RWPE2 (cell line): ENCODE data around the gene IBA57.

Experiments used
- ATAC-seq: fragments of 200-7000 bp; cut with Tn5 transposase; 3 replicates; pipeline ENCODE4 v1.9.1; 2021; ENCODE audit warnings: low read depth
- DNase-seq: peaks from one replicate; pipeline ENCODE4 v3.0.0-alpha.2; 2020; ENCODE audit warnings: low spot score
- H3K27ac ChIP-seq: fragments of 450-650 bp; 2 replicates; pipeline ENCODE4 v1.5.1; 2017; ENCODE audit warnings: mild to moderate bottlenecking; ENCODE audit not compliant: poor library complexity, severe bottlenecking
- H3K27me3 ChIP-seq: fragments of 250-450 bp; sonication (Bioruptor Pico); 2 replicates; pipeline ENCODE4 v1.5.1; 2021; ENCODE audit warnings: mild to moderate bottlenecking, moderate library complexity; ENCODE audit not compliant: insufficient read depth, poor library complexity, severe bottlenecking
- H3K36me3 ChIP-seq: fragments of 250-450 bp; sonication (Bioruptor Pico); 2 replicates; pipeline ENCODE4 v1.5.1; 2020; ENCODE audit warnings: low read depth, mild to moderate bottlenecking, moderate library complexity
- H3K4me1 ChIP-seq: fragments of 250-450 bp; sonication (Bioruptor Pico); 2 replicates; pipeline ENCODE4 v1.5.1; 2021; ENCODE audit warnings: mild to moderate bottlenecking, moderate library complexity; ENCODE audit not compliant: insufficient read depth, poor library complexity, severe bottlenecking
- H3K4me3 ChIP-seq: fragments of 250-450 bp; sonication (Bioruptor Pico); 2 replicates; pipeline ENCODE4 v1.5.1; 2021; ENCODE audit warnings: mild to moderate bottlenecking, moderate library complexity; ENCODE audit not compliant: severe bottlenecking
- H3K9me3 ChIP-seq: fragments of 250-450 bp; sonication (Bioruptor Pico); 2 replicates; pipeline ENCODE4 v1.5.1; 2021; ENCODE audit warnings: mild to moderate bottlenecking, moderate library complexity; ENCODE audit not compliant: severe bottlenecking
- CTCF ChIP-seq: fragments of 450-650 bp; IDR thresholded peaks from one replicate; pipeline ENCODE4 v1.5.1; 2017; ENCODE audit warnings: mild to moderate bottlenecking, moderate library complexity; ENCODE audit not compliant: poor library complexity, severe bottlenecking

IBA57 gene

GRCh38 chr1:228174482-228175315 lies 9.1 kb downstream of the IBA57 start:
- no peak overlapping the region for H3K4me3 ChIP-seq
- no peaks in the 10 kb centered on the region for H3K36me3 ChIP-seq
- ATAC-seq (no peak), DNase-seq (no peak)
- H3K4me1 ChIP-seq = no peaks in the 10 kb centered on the region
- no peaks in the 10 kb centered on the region for H3K9me3 ChIP-seq
- no peak overlapping the region for H3K27ac ChIP-seq
- H3K27me3 ChIP-seq = no peaks in the 10 kb centered on the region
- TF ChIP-seq CTCF = no peak

- Histone ChIP-seq H3K4me3 (no peak overlapping the region), H3K36me3 (no peaks in the 10 kb centered on the region), H3K4me1 (no peaks in the 10 kb centered on the region), H3K27me3 (no peaks in the 10 kb centered on the region), H3K9me3 (no peaks in the 10 kb centered on the region), H3K27ac (no peak overlapping the region)
- DNase-seq (no peak), ATAC-seq (no peak)
- no peak for TF ChIP-seq CTCF
Observed at GRCh38 chr1:228175316-228176023, 9.9 kb downstream of the IBA57 start.

- H3K27me3 ChIP-seq = no peaks in the 10 kb centered on the region
- DNase-seq = no peak
- no peak overlapping the region for H3K27ac ChIP-seq
- no peak for TF ChIP-seq CTCF
- ATAC-seq = no peak
- H3K4me3 ChIP-seq = no peak overlapping the region
- H3K4me1 ChIP-seq = no peaks in the 10 kb centered on the region
- no peaks in the 10 kb centered on the region for H3K36me3 ChIP-seq
- no peaks in the 10 kb centered on the region for H3K9me3 ChIP-seq
Observed at GRCh38 chr1:228176024-228176395, 10.4 kb downstream of the IBA57 start.

GRCh38 chr1:228176461-228177182 lies 11.0 kb downstream of the IBA57 start:
- Histone ChIP-seq H3K4me1 (no peaks in the 10 kb centered on the region), H3K27me3 (no peaks in the 10 kb centered on the region), H3K9me3 (no peaks in the 10 kb centered on the region), H3K36me3 (no peaks in the 10 kb centered on the region), H3K4me3 (no peak overlapping the region), H3K27ac (no peak overlapping the region)
- no peak for TF ChIP-seq CTCF
- DNase-seq = no peak
- ATAC-seq = no peak
